Globus pallidus (tissue), 1 donor: Measurements from ENCODE around the gene ANKRD6.

Experiments
- DNase-seq: peaks from one replicate; pipeline ENCODE4 v3.0.0-alpha.2; 2015; ENCODE audit warnings: low spot score

The ANKRD6 gene

GRCh38 chr6:89509777-89510281 is 76.9 kb downstream of the ANKRD6 start:
- DNase-seq, result no peak

- DNase-seq, result no peak
These were observed 77.4 kb downstream of the ANKRD6 start for GRCh38 chr6:89510393-89510792.

- no peak for DNase-seq
These were observed 85.6 kb downstream of the ANKRD6 start for GRCh38 chr6:89518352-89519055.

- DNase-seq, result no peak
These were observed 87.8 kb downstream of the ANKRD6 start for GRCh38 chr6:89520736-89521135.

- no peak for DNase-seq
These were observed 89.8 kb downstream of the ANKRD6 start for GRCh38 chr6:89522778-89523177.

- DNase-seq, result no peak
These were observed 93.0 kb downstream of the ANKRD6 start for GRCh38 chr6:89525786-89526562.

- DNase-seq, result no peak
These were observed 93.6 kb downstream of the ANKRD6 start for GRCh38 chr6:89526563-89526869.

- DNase-seq, result no peak
These were observed 94.7 kb downstream of the ANKRD6 start for GRCh38 chr6:89527634-89528033.

GRCh38 chr6:89528866-89529265 is 95.9 kb downstream of the ANKRD6 start:
- no peak for DNase-seq

- DNase-seq, result no peak
These were observed 98.0 kb downstream of the ANKRD6 start for GRCh38 chr6:89530982-89531381.

GRCh38 chr6:89536231-89536630 is 103.3 kb downstream of the ANKRD6 start:
- no peak for DNase-seq

- DNase-seq, result no peak
These were observed 106.8 kb downstream of the ANKRD6 start for GRCh38 chr6:89539779-89540178.

- no peak for DNase-seq
These were observed 109.3 kb downstream of the ANKRD6 start for GRCh38 chr6:89542081-89542857.

- no peak for DNase-seq
These were observed 109.9 kb downstream of the ANKRD6 start for GRCh38 chr6:89542866-89543265.

GRCh38 chr6:89547281-89547680 is 114.3 kb downstream of the ANKRD6 start:
- no peak for DNase-seq

GRCh38 chr6:89553431-89553830 is 120.5 kb downstream of the ANKRD6 start:
- no peak for DNase-seq

- no peak for DNase-seq
These were observed 121.2 kb downstream of the ANKRD6 start for GRCh38 chr6:89554106-89554505.

GRCh38 chr6:89555031-89555430 is 122.1 kb downstream of the ANKRD6 start:
- DNase-seq, result no peak

GRCh38 chr6:89555806-89556205 is 122.9 kb downstream of the ANKRD6 start:
- no peak for DNase-seq

GRCh38 chr6:89559487-89559886 is 126.5 kb downstream of the ANKRD6 start:
- no peak for DNase-seq

GRCh38 chr6:89562093-89562973 is 129.4 kb downstream of the ANKRD6 start:
- DNase-seq, result peak; percentile 38

- DNase-seq, result no peak
These were observed 130.9 kb downstream of the ANKRD6 start for GRCh38 chr6:89563866-89564265.
